Measurements from ENCODE around the gene DHRS12. TPM values are rescaled to one million over a fixed set of nuclear protein-coding genes. Genes with fewer than 3 reads are reported as not detected.

The DHRS12 gene
- total and polyA plus RNA-seq, 9 donors, result 9.4 to 16.2 (median 12.1) TPM

- H3K4me1 ChIP-seq (ENCODE audit: control insufficient read depth, insufficient read depth, low read length), result peaks cover 3% of the 10 kb centered on the region
- no peaks in the 10 kb centered on the region for H3K9me3 ChIP-seq (replicated peaks; ENCODE audit: control insufficient read depth, low read depth, low read length)
- peaks cover 4% of the 10 kb centered on the region for H3K27me3 ChIP-seq (ENCODE audit: control insufficient read depth, insufficient read depth, low read length)
- no peaks in the 10 kb centered on the region for H3K36me3 ChIP-seq (ENCODE audit: control insufficient read depth, insufficient read depth, low read length)
- DNase-seq, result no peak
- H3K27ac ChIP-seq (ENCODE audit: low read length), result no peak overlapping the region
- WGBS (ENCODE audit: insufficient coverage), result 96% methylated on average over 4 of the region's 6 CpGs
- H3K4me3 ChIP-seq (ENCODE audit: low read length), result no peak overlapping the region
Observed at GRCh38 chr13:51840917-51841316, 37.0 kb upstream of the DHRS12 start.

- WGBS (ENCODE audit: insufficient coverage), result 84% methylated on average over 6 of the region's 10 CpGs
Observed at GRCh38 chr13:51839711-51840540, 36.0 kb upstream of the DHRS12 start.

GRCh38 chr13:51838240-51838846 lies 34.4 kb upstream of the DHRS12 start:
- Histone ChIP-seq H3K9me3 (replicated peaks; ENCODE audit: control insufficient read depth, low read depth, low read length) (no peaks in the 10 kb centered on the region), H3K36me3 (ENCODE audit: control insufficient read depth, insufficient read depth, low read length) (no peaks in the 10 kb centered on the region), H3K27me3 (ENCODE audit: control insufficient read depth, insufficient read depth, low read length) (peaks cover 2% of the 10 kb centered on the region), H3K27ac (ENCODE audit: low read length) (no peak overlapping the region), H3K4me1 (ENCODE audit: control insufficient read depth, insufficient read depth, low read length) (peaks cover 6% of the 10 kb centered on the region), H3K4me3 (ENCODE audit: low read length) (no peak overlapping the region)
- no peak for DNase-seq
- 100% methylated on average over 1 of the region's 8 CpGs for WGBS (ENCODE audit: insufficient coverage)

More at GRCh38 chr13:51839711-51840540, 36.0 kb upstream of the DHRS12 start:
- H3K4me1 ChIP-seq (ENCODE audit: control insufficient read depth, insufficient read depth, low read length), result peaks cover 1% of the 10 kb centered on the region
- no peaks in the 10 kb centered on the region for H3K9me3 ChIP-seq (replicated peaks; ENCODE audit: control insufficient read depth, low read depth, low read length)
- no peak overlapping the region for H3K27ac ChIP-seq (ENCODE audit: low read length)
- no peak overlapping the region for H3K4me3 ChIP-seq (ENCODE audit: low read length)
- no peak for DNase-seq
- H3K36me3 ChIP-seq (ENCODE audit: control insufficient read depth, insufficient read depth, low read length), result no peaks in the 10 kb centered on the region
- peaks cover 1% of the 10 kb centered on the region for H3K27me3 ChIP-seq (ENCODE audit: control insufficient read depth, insufficient read depth, low read length)

DNA sequence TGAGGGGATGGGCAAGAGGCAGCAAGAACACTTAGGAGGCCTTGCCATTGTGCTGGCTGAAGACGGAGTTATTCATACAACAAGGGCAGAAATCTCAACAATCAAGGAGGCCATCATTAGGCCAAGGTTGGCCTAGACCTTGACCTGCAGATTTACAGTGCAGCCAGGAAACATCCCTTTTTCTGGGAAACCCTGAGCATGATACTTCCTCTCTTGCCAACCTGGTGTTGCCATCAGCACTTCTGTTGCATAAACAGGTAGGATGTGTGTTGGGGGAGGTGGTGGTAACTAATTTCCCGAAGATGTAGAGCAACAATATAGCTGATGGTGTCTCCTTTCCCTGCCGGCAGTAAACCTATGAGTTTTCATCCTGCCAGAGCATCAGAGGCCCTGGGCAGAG lies 33.1 kb upstream of the DHRS12 start:
- no peaks in the 10 kb centered on the region for H3K9me3 ChIP-seq (replicated peaks; ENCODE audit: control insufficient read depth, low read depth, low read length)
- H3K4me1 ChIP-seq (ENCODE audit: control insufficient read depth, insufficient read depth, low read length), result peaks cover 6% of the 10 kb centered on the region
- H3K27ac ChIP-seq (ENCODE audit: low read length), result no peak overlapping the region
- H3K4me3 ChIP-seq (ENCODE audit: low read length), result no peak overlapping the region
- H3K36me3 ChIP-seq (ENCODE audit: control insufficient read depth, insufficient read depth, low read length), result no peaks in the 10 kb centered on the region
- no peak for DNase-seq
- H3K27me3 ChIP-seq (ENCODE audit: control insufficient read depth, insufficient read depth, low read length), result peaks cover 2% of the 10 kb centered on the region
- 56% methylated on average over 1 of the region's 3 CpGs for WGBS (ENCODE audit: insufficient coverage)

GRCh38 chr13:51834581-51835171 lies 30.7 kb upstream of the DHRS12 start:
- WGBS (ENCODE audit: insufficient coverage), result 72% methylated on average over 4 of the region's 7 CpGs
- DNase-seq, result peak; percentile 49
- Histone ChIP-seq H3K27ac (ENCODE audit: low read length) (no peak overlapping the region), H3K4me3 (ENCODE audit: low read length) (no peak overlapping the region), H3K4me1 (ENCODE audit: control insufficient read depth, insufficient read depth, low read length) (peaks cover 7% of the 10 kb centered on the region), H3K9me3 (replicated peaks; ENCODE audit: control insufficient read depth, low read depth, low read length) (no peaks in the 10 kb centered on the region), H3K27me3 (ENCODE audit: control insufficient read depth, insufficient read depth, low read length) (peaks cover 2% of the 10 kb centered on the region), H3K36me3 (ENCODE audit: control insufficient read depth, insufficient read depth, low read length) (no peaks in the 10 kb centered on the region)

DNA sequence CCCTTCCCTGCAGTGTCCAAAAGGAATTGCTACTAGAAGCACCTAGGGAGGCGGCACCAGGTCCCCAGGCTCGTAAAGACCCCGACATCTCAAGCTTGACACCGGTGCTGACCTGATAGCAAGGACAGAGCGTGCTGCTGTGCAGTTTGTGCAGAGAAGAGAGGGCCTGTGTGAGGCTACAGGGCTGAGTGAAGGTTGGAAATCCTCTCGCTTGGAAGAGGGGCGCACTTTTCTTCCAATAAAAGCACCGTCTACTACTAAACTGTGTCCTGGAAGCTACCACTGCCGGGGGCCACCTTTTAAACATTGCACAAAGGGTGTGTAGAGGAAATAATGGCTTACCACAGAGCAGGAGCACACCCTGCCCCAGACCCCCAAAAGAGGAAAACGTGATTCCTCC lies 30.0 kb upstream of the DHRS12 start:
- Histone ChIP-seq H3K4me1 (ENCODE audit: control insufficient read depth, insufficient read depth, low read length) (peaks cover 12% of the 10 kb centered on the region), H3K9me3 (replicated peaks; ENCODE audit: control insufficient read depth, low read depth, low read length) (no peaks in the 10 kb centered on the region), H3K27ac (ENCODE audit: low read length) (no peak overlapping the region), H3K4me3 (ENCODE audit: low read length) (no peak overlapping the region), H3K27me3 (ENCODE audit: control insufficient read depth, insufficient read depth, low read length) (peaks cover 2% of the 10 kb centered on the region), H3K36me3 (ENCODE audit: control insufficient read depth, insufficient read depth, low read length) (no peaks in the 10 kb centered on the region)
- no peak for DNase-seq
- WGBS (ENCODE audit: insufficient coverage), result 83% methylated on average over 3 of the region's 10 CpGs

- WGBS (ENCODE audit: insufficient coverage), result 90% methylated on average over 4 of the region's 6 CpGs
- Histone ChIP-seq H3K36me3 (ENCODE audit: control insufficient read depth, insufficient read depth, low read length) (no peaks in the 10 kb centered on the region), H3K4me1 (ENCODE audit: control insufficient read depth, insufficient read depth, low read length) (peaks cover 13% of the 10 kb centered on the region), H3K27ac (ENCODE audit: low read length) (no peak overlapping the region), H3K9me3 (replicated peaks; ENCODE audit: control insufficient read depth, low read depth, low read length) (no peaks in the 10 kb centered on the region), H3K4me3 (ENCODE audit: low read length) (no peak overlapping the region), H3K27me3 (ENCODE audit: control insufficient read depth, insufficient read depth, low read length) (peaks cover 2% of the 10 kb centered on the region)
- peak; percentile 42 for DNase-seq
Observed at GRCh38 chr13:51832471-51833152, 28.6 kb upstream of the DHRS12 start.

GRCh38 chr13:51831519-51831918 lies 27.6 kb upstream of the DHRS12 start:
- Histone ChIP-seq H3K9me3 (replicated peaks; ENCODE audit: control insufficient read depth, low read depth, low read length) (no peaks in the 10 kb centered on the region), H3K36me3 (ENCODE audit: control insufficient read depth, insufficient read depth, low read length) (no peaks in the 10 kb centered on the region), H3K4me1 (ENCODE audit: control insufficient read depth, insufficient read depth, low read length) (peaks cover 22% of the 10 kb centered on the region), H3K27me3 (ENCODE audit: control insufficient read depth, insufficient read depth, low read length) (peaks cover 2% of the 10 kb centered on the region), H3K27ac (ENCODE audit: low read length) (no peak overlapping the region), H3K4me3 (ENCODE audit: low read length) (no peak overlapping the region)
- DNase-seq, result no peak
- WGBS (ENCODE audit: insufficient coverage), result 100% methylated on average over 1 of the region's 5 CpGs

DNA sequence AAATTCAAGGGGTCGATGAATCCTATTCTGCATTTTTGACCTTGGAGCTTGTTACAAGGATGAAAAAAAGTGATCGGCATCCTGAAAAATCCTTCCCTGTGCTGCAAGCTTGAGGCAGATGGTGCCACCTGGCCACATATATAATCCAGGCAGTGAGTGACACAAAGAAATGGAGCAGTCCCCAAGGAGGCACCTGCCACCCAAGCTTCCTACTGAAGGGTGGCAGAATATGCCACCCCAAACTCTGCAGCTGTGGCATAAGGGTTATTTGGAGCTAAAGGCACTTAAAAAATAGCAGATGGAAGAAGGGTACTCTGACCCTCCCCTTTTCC lies 25.6 kb upstream of the DHRS12 start:
- Histone ChIP-seq H3K4me3 (ENCODE audit: low read length) (no peak overlapping the region), H3K9me3 (replicated peaks; ENCODE audit: control insufficient read depth, low read depth, low read length) (no peaks in the 10 kb centered on the region), H3K4me1 (ENCODE audit: control insufficient read depth, insufficient read depth, low read length) (peaks cover 26% of the 10 kb centered on the region), H3K36me3 (ENCODE audit: control insufficient read depth, insufficient read depth, low read length) (no peaks in the 10 kb centered on the region), H3K27ac (ENCODE audit: low read length) (no peak overlapping the region), H3K27me3 (ENCODE audit: control insufficient read depth, insufficient read depth, low read length) (peaks cover 2% of the 10 kb centered on the region)
- WGBS (ENCODE audit: insufficient coverage), result no CpG with 5 or more reads among the region's 2 CpGs
- DNase-seq, result no peak
